ENCODE results near the gene CRABP1.

- no peak for TF ChIP-seq POLR2A (IDR thresholded peaks at IDR 0.05)
- TF ChIP-seq, protein P1, sequence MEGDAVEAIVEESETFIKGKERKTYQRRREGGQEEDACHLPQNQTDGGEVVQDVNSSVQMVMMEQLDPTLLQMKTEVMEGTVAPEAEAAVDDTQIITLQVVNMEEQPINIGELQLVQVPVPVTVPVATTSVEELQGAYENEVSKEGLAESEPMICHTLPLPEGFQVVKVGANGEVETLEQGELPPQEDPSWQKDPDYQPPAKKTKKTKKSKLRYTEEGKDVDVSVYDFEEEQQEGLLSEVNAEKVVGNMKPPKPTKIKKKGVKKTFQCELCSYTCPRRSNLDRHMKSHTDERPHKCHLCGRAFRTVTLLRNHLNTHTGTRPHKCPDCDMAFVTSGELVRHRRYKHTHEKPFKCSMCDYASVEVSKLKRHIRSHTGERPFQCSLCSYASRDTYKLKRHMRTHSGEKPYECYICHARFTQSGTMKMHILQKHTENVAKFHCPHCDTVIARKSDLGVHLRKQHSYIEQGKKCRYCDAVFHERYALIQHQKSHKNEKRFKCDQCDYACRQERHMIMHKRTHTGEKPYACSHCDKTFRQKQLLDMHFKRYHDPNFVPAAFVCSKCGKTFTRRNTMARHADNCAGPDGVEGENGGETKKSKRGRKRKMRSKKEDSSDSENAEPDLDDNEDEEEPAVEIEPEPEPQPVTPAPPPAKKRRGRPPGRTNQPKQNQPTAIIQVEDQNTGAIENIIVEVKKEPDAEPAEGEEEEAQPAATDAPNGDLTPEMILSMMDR (IDR thresholded peaks at IDR 0.05) = no peak
These were observed 17.2 kb upstream of the CRABP1 start for GRCh38 chr15:78322724-78323521.

Data from Peyer's patch (tissue), 4 donors.